SK-N-SH treated with all-trans-retinoic acid at 6 μM for 48 hours (cell line): Measurements from ENCODE around the gene FAM13A.

Source experiments
- ATAC-seq: fragments of 200-7000 bp; cut with Tn5 transposase; 3 replicates; pipeline ENCODE4 v1.9.1; 2020; ENCODE audit warnings: mild to moderate bottlenecking, moderate library complexity
- ARNTL ChIP-seq: fragments of 450-650 bp; formaldehyde crosslinking; IDR thresholded peaks from 2 replicates; pipeline ENCODE4 v1.5.0; 2020; ENCODE audit warnings: low read depth, mild to moderate bottlenecking, moderate library complexity, borderline replicate concordance
- BACH2 ChIP-seq: fragments of 250-450 bp; sonication (Bioruptor Pico); IDR thresholded peaks from 2 replicates; pipeline ENCODE4 v1.9.0; 2021; ENCODE audit warnings: mild to moderate bottlenecking, borderline replicate concordance
- CREB5 ChIP-seq: fragments of 250-450 bp; sonication (Bioruptor Pico); IDR thresholded peaks from 2 replicates; pipeline ENCODE4 v1.5.1; 2020; ENCODE audit warnings: low read depth, mild to moderate bottlenecking, moderate library complexity
- CSDC2 ChIP-seq: fragments of 250-450 bp; sonication (Bioruptor Pico); IDR thresholded peaks from 2 replicates; pipeline ENCODE4 v1.5.0; 2020; ENCODE audit warnings: mild to moderate bottlenecking, moderate library complexity
- ESRRG ChIP-seq: fragments of 250-450 bp; sonication (Bioruptor Pico); IDR thresholded peaks from 2 replicates; pipeline ENCODE4 v1.6.1; 2021; ENCODE audit warnings: mild to moderate bottlenecking
- GLIS3 ChIP-seq: fragments of 250-450 bp; sonication (Bioruptor Pico); IDR thresholded peaks from 2 replicates; pipeline ENCODE4 v1.5.0; 2020; ENCODE audit warnings: mild to moderate bottlenecking, moderate library complexity
- ISL1 ChIP-seq: fragments of 250-450 bp; sonication (Bioruptor Pico); IDR thresholded peaks from 2 replicates; pipeline ENCODE4 v2.1.2; 2022; ENCODE audit warnings: mild to moderate bottlenecking, moderate library complexity
- OSR1 ChIP-seq: fragments of 250-450 bp; sonication (Bioruptor Pico); IDR thresholded peaks from 2 replicates; pipeline ENCODE4 v1.8.0; 2022; ENCODE audit warnings: moderate library complexity, mild to moderate bottlenecking, inconsistent platforms
- PATZ1 ChIP-seq: fragments of 250-450 bp; sonication (Bioruptor Pico); IDR thresholded peaks from 2 replicates; pipeline ENCODE4 v1.8.0; 2020; ENCODE audit warnings: mild to moderate bottlenecking, moderate library complexity, borderline replicate concordance
- POU6F1 ChIP-seq: fragments of 250-450 bp; sonication (Bioruptor Pico); IDR thresholded peaks from 2 replicates; pipeline ENCODE4 v1.8.0; 2021; ENCODE audit warnings: low read depth, mild to moderate bottlenecking, moderate library complexity, borderline replicate concordance
- PPARA ChIP-seq: fragments of 250-450 bp; sonication (Bioruptor Pico); IDR thresholded peaks from 2 replicates; pipeline ENCODE4 v1.5.0; 2020; ENCODE audit warnings: mild to moderate bottlenecking, borderline replicate concordance
- SNAI2 ChIP-seq: fragments of 250-450 bp; sonication (Bioruptor Pico); IDR thresholded peaks from 2 replicates; pipeline ENCODE4 v1.5.0; 2020; ENCODE audit warnings: mild to moderate bottlenecking, moderate library complexity
- TCF4 ChIP-seq: fragments of 250-450 bp; sonication (Bioruptor Pico); IDR thresholded peaks from 2 replicates; pipeline ENCODE4 v1.8.0; 2021; ENCODE audit warnings: mild to moderate bottlenecking, moderate library complexity, borderline replicate concordance
- TOX ChIP-seq: fragments of 250-450 bp; sonication (Bioruptor Pico); IDR thresholded peaks from 2 replicates; pipeline ENCODE4 v1.8.0; 2021; ENCODE audit warnings: mild to moderate bottlenecking, moderate library complexity, borderline replicate concordance
- TSHZ2 ChIP-seq: fragments of 250-450 bp; sonication (Bioruptor Pico); IDR thresholded peaks from 2 replicates; pipeline ENCODE4 v1.5.0; 2020; ENCODE audit warnings: mild to moderate bottlenecking, moderate library complexity
- ZFP3 ChIP-seq: fragments of 250-450 bp; sonication (Bioruptor Pico); IDR thresholded peaks from 2 replicates; pipeline ENCODE4 v1.5.0; 2020; ENCODE audit warnings: mild to moderate bottlenecking, moderate library complexity
- ZFP30 ChIP-seq: fragments of 450-650 bp; formaldehyde crosslinking; IDR thresholded peaks from 2 replicates; pipeline ENCODE4 v1.5.0; 2022; ENCODE audit warnings: mild to moderate bottlenecking, moderate library complexity
- ZNF565 ChIP-seq: fragments of 450-650 bp; formaldehyde crosslinking; conservative IDR thresholded peaks from 2 replicates; pipeline ENCODE4 v1.5.0; 2020; ENCODE audit warnings: low read depth, mild to moderate bottlenecking, moderate library complexity
- ZNF8 ChIP-seq: fragments of 450-650 bp; formaldehyde crosslinking; IDR thresholded peaks from 2 replicates; pipeline ENCODE4 v1.5.0; 2020; ENCODE audit warnings: mild to moderate bottlenecking, moderate library complexity
- TF ChIP-seq, protein P1 (sequence below): fragments of 250-450 bp; sonication (Bioruptor Pico); IDR thresholded peaks from 2 replicates; pipeline ENCODE4 v1.5.1; 2021; ENCODE audit warnings: mild to moderate bottlenecking, moderate library complexity

The FAM13A gene

GRCh38 chr4:88722828-88723227, 334.2 kb downstream of the FAM13A start:
- TF ChIP-seq ISL1 (CRISPR knock-in tag) (no peak), ZNF565 (CRISPR knock-in tag) (no peak), ARNTL (CRISPR knock-in tag) (no peak), ZFP3 (CRISPR knock-in tag) (no peak)

GRCh38 chr4:88722276-88722780, 334.7 kb downstream of the FAM13A start:
- no peak for TF ChIP-seq ESRRG
- TF ChIP-seq TSHZ2, result no peak
- TF ChIP-seq TCF4 (CRISPR knock-in tag), result no peak
- no peak for TF ChIP-seq BACH2
- TF ChIP-seq, protein P1, sequence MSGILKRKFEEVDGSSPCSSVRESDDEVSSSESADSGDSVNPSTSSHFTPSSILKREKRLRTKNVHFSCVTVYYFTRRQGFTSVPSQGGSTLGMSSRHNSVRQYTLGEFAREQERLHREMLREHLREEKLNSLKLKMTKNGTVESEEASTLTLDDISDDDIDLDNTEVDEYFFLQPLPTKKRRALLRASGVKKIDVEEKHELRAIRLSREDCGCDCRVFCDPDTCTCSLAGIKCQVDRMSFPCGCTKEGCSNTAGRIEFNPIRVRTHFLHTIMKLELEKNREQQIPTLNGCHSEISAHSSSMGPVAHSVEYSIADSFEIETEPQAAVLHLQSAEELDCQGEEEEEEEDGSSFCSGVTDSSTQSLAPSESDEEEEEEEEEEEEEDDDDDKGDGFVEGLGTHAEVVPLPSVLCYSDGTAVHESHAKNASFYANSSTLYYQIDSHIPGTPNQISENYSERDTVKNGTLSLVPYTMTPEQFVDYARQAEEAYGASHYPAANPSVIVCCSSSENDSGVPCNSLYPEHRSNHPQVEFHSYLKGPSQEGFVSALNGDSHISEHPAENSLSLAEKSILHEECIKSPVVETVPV (CRISPR knock-in tag), result no peak
- TF ChIP-seq CREB5, result no peak
- TF ChIP-seq OSR1 (CRISPR knock-in tag), result no peak
- no peak for TF ChIP-seq POU6F1 (CRISPR knock-in tag)
- no peak for TF ChIP-seq SNAI2 (CRISPR knock-in tag)
- TF ChIP-seq ARNTL (CRISPR knock-in tag), result no peak
- no peak for TF ChIP-seq GLIS3 (CRISPR knock-in tag)
- TF ChIP-seq CSDC2, result no peak
- TF ChIP-seq PPARA (CRISPR knock-in tag), result no peak
- no peak for TF ChIP-seq ZNF8 (CRISPR knock-in tag)
- no peak for TF ChIP-seq PATZ1 (CRISPR knock-in tag)
- TF ChIP-seq TOX (CRISPR knock-in tag), result no peak
- no peak for TF ChIP-seq ZFP3 (CRISPR knock-in tag)
- no peak for TF ChIP-seq ZNF565 (CRISPR knock-in tag)
- no peak for ATAC-seq

More at GRCh38 chr4:88722828-88723227, 334.2 kb downstream of the FAM13A start:
- no peak for ATAC-seq

GRCh38 chr4:88720451-88721428, 336.2 kb downstream of the FAM13A start:
- ATAC-seq, result no peak
- no peak for TF ChIP-seq SNAI2 (CRISPR knock-in tag)
- no peak for TF ChIP-seq ZFP3 (CRISPR knock-in tag)
- no peak for TF ChIP-seq ZFP30 (CRISPR knock-in tag)
- no peak for TF ChIP-seq ISL1 (CRISPR knock-in tag)
- TF ChIP-seq CREB5, result no peak
- TF ChIP-seq GLIS3 (CRISPR knock-in tag), result no peak
- TF ChIP-seq BACH2, result no peak
- TF ChIP-seq ZNF565 (CRISPR knock-in tag), result no peak
- no peak for TF ChIP-seq CSDC2
- TF ChIP-seq PATZ1 (CRISPR knock-in tag), result no peak
- no peak for TF ChIP-seq PPARA (CRISPR knock-in tag)
- TF ChIP-seq, all 23 proteins: peak for 0
